SK-N-SH (cell line): Measurements from ENCODE around the gene TRABD2A. TPM values are rescaled to one million over a fixed set of nuclear protein-coding genes. Genes with fewer than 3 reads are reported as not detected.
A peak's percentile ranks its signal among the peaks of the same experiment; 100 is the strongest.

Experiments used
- CTCF ChIA-PET: fragments of 300-600, 350-600 bp; formaldehyde crosslinking; extraction: SDS; loops from one replicate; lab custom pipeline; 2021; lab: Yijun Ruan, JAX
- POLR2A ChIA-PET: fragments of 350-600 bp; sonication (Branson Sonifier 250); formaldehyde crosslinking; extraction: SDS; loops from one replicate; lab custom pipeline; 2020; ENCODE audit warnings: antibody characterized with exemption, inconsistent platforms; lab: Yijun Ruan, JAX
- DNase-seq: peaks from one replicate; pipeline ENCODE4 v3.0.0; 2012
- H2AFZ ChIP-seq: fragments of 200-600 bp; sonication (generic); 2 replicates; pipeline ENCODE4 v1.8.1; 2016; ENCODE audit warnings: antibody characterized with exemption, mild to moderate bottlenecking, low read depth
- H3F3A ChIP-seq: fragments of 200-600 bp; sonication (generic); replicated peaks from 2 replicates; pipeline ENCODE3; 2016; ENCODE audit warnings: antibody characterized with exemption, mild to moderate bottlenecking; ENCODE audit not compliant: insufficient read depth
- H3K27ac ChIP-seq, 2 experiments: fragments of 200-500 bp in 1 of 2; fragments of 200-600 bp in 1 of 2; sonication (Bioruptor generic) in 1 of 2; sonication (generic), shearing (Covaris generic) in 1 of 2; 2 replicates each; pipeline versions ENCODE4 v1.5.1 to v1.6.1; 2014 to 2016; ENCODE audit warnings: low read depth in 2 of 2, inconsistent platforms in 1 of 2, low read length in 1 of 2, mild to moderate bottlenecking in 1 of 2, mixed read lengths in 1 of 2
- H3K27me3 ChIP-seq: fragments of 200-600 bp; sonication (generic), shearing (Covaris generic); 2 replicates; pipeline ENCODE4 v1.6.1; 2016; ENCODE audit warnings: mixed run types; ENCODE audit not compliant: insufficient read depth
- H3K36me3 ChIP-seq, 2 experiments: fragments of 200-500 bp in 1 of 2; fragments of 200-600 bp in 1 of 2; sonication (Bioruptor generic) in 1 of 2; sonication (generic) in 1 of 2; replicated peaks in 1 of 2; 2 replicates each; pipeline versions ENCODE3 to v1.5.1; 2014 to 2016; ENCODE audit warnings: low read length in 1 of 2, mild to moderate bottlenecking in 1 of 2; ENCODE audit not compliant: insufficient read depth in 2 of 2, control insufficient read depth in 1 of 2
- H3K4me1 ChIP-seq, 2 experiments: fragments of 200-500 bp in 1 of 2; fragments of 200-600 bp in 1 of 2; sonication (Bioruptor generic) in 1 of 2; sonication (generic), shearing (Covaris generic) in 1 of 2; 2 replicates each; pipeline versions ENCODE4 v1.5.1 to v1.6.1; 2014 to 2016; ENCODE audit warnings: low read depth in 1 of 2, low read length in 1 of 2, mixed run types in 1 of 2; ENCODE audit not compliant: insufficient read depth in 2 of 2, control insufficient read depth in 1 of 2
- H3K4me2 ChIP-seq: fragments of 200-600 bp; sonication (generic), shearing (Covaris generic); 2 replicates; pipeline ENCODE4 v1.6.1; 2017; ENCODE audit warnings: mixed run types
- H3K4me3 ChIP-seq, 2 experiments: fragments of 200-500 bp in 1 of 2; fragments of 200-600 bp in 1 of 2; sonication (Bioruptor generic) in 1 of 2; sonication (generic), shearing (Covaris generic) in 1 of 2; 2 replicates each; pipeline versions ENCODE4 v1.5.1 to v1.8.1; 2014 to 2016; ENCODE audit warnings: low read depth in 2 of 2, inconsistent platforms in 1 of 2, low read length in 1 of 2, mild to moderate bottlenecking in 1 of 2, mixed read lengths in 1 of 2, moderate library complexity in 1 of 2
- H3K79me2 ChIP-seq: fragments of 200-600 bp; sonication (generic); 2 replicates; pipeline ENCODE4 v1.8.1; 2017; ENCODE audit warnings: mild to moderate bottlenecking; ENCODE audit not compliant: insufficient read depth
- H3K9ac ChIP-seq: fragments of 200-600 bp; sonication (generic); 2 replicates; pipeline ENCODE4 v1.6.1; 2017; ENCODE audit warnings: mixed run types
- H3K9me2 ChIP-seq: fragments of 200-600 bp; sonication (generic); 2 replicates; pipeline ENCODE4 v1.6.1; 2017; ENCODE audit warnings: mixed run types
- H3K9me3 ChIP-seq: fragments of 200-600 bp; sonication (generic); 2 replicates; pipeline ENCODE4 v1.6.1; 2017; ENCODE audit warnings: mixed run types, mild to moderate bottlenecking, moderate library complexity
- H4K20me1 ChIP-seq: fragments of 200-600 bp; sonication (generic); 2 replicates; pipeline ENCODE4 v1.6.1; 2017; ENCODE audit warnings: mild to moderate bottlenecking, mixed run types; ENCODE audit not compliant: insufficient read depth
- CHD2 ChIP-seq: fragments of 150-350 bp; IDR thresholded peaks from 2 replicates; pipeline ENCODE4 v1.6.1; 2018; ENCODE audit warnings: low read length; ENCODE audit not compliant: partially characterized antibody
- CTCF ChIP-seq: fragments of 200-600 bp; sonication (generic); IDR thresholded peaks from 2 replicates; pipeline ENCODE4 v1.6.1; 2017; ENCODE audit warnings: antibody characterized with exemption, mild to moderate bottlenecking, moderate library complexity
- EP300 ChIP-seq, 2 experiments: IDR thresholded peaks; 2 replicates each; pipeline versions ENCODE4 v1.4.0 to v1.6.1; 2012; ENCODE audit warnings: borderline replicate concordance in 1 of 2, low read depth in 1 of 2, low read length in 1 of 2
- EZH2phosphoT487 ChIP-seq: fragments of 200-600 bp; sonication (generic); IDR thresholded peaks from 2 replicates; pipeline ENCODE4 v1.6.1; 2017; ENCODE audit warnings: low read depth, mixed run types, mild to moderate bottlenecking, antibody characterized with exemption, moderate library complexity, borderline replicate concordance
- FOSL2 ChIP-seq: IDR thresholded peaks from 2 replicates; pipeline ENCODE4 v1.4.0; 2012; ENCODE audit warnings: low read depth, mild to moderate bottlenecking, moderate library complexity, borderline replicate concordance
- FOXM1 ChIP-seq: IDR thresholded peaks from 2 replicates; pipeline ENCODE4 v1.4.0; 2012; ENCODE audit warnings: low read depth, mild to moderate bottlenecking
- GABPA ChIP-seq: IDR thresholded peaks from 2 replicates; pipeline ENCODE4 v1.4.0; 2012; ENCODE audit warnings: low read depth, mild to moderate bottlenecking
- GATA2 ChIP-seq: sonication (generic); formaldehyde crosslinking; IDR thresholded peaks from 2 replicates; pipeline ENCODE4 v1.5.0; 2020; ENCODE audit warnings: mild to moderate bottlenecking, missing genetic modification reagents
- IRF3 ChIP-seq: fragments of 150-350 bp; IDR thresholded peaks from 2 replicates; pipeline ENCODE4 v1.6.1; 2016; ENCODE audit warnings: mild to moderate bottlenecking, low read depth, low read length
- MAX ChIP-seq: IDR thresholded peaks from 2 replicates; pipeline ENCODE4 v1.4.0; 2012; ENCODE audit warnings: low read depth
- MXI1 ChIP-seq: IDR thresholded peaks from 2 replicates; pipeline ENCODE4 v1.6.1; 2012; ENCODE audit warnings: mild to moderate bottlenecking, low read depth, low read length, improper control_type of control experiment
- NFIC ChIP-seq: IDR thresholded peaks from 2 replicates; pipeline ENCODE4 v1.4.0; 2012; ENCODE audit warnings: borderline replicate concordance
- NRF1 ChIP-seq: IDR thresholded peaks from 2 replicates; pipeline ENCODE4 v1.6.1; 2012; ENCODE audit warnings: low read depth, mild to moderate bottlenecking, low read length
- PBX3 ChIP-seq: IDR thresholded peaks from 2 replicates; pipeline ENCODE4; 2012
- RAD21 ChIP-seq: IDR thresholded peaks from 2 replicates; pipeline ENCODE4 v1.6.1; 2012; ENCODE audit warnings: mild to moderate bottlenecking, low read length
- RCOR1 ChIP-seq: fragments of 150-350 bp; IDR thresholded peaks from 2 replicates; pipeline ENCODE4 v1.6.1; 2017; ENCODE audit warnings: antibody characterized with exemption, low read length
- RFX5 ChIP-seq: IDR thresholded peaks from 2 replicates; pipeline ENCODE4 v1.6.1; 2012; ENCODE audit warnings: mild to moderate bottlenecking, improper control_type of control experiment, low read length
- SIN3A ChIP-seq: IDR thresholded peaks from 2 replicates; pipeline ENCODE4 v1.6.1; 2012; ENCODE audit warnings: low read depth, mild to moderate bottlenecking, low read length, moderate library complexity, borderline replicate concordance
- TEAD4 ChIP-seq: IDR thresholded peaks from 2 replicates; pipeline ENCODE4 v1.4.0; 2012; ENCODE audit warnings: mild to moderate bottlenecking, borderline replicate concordance; ENCODE audit not compliant: insufficient read depth
- USF1 ChIP-seq: IDR thresholded peaks from 2 replicates; pipeline ENCODE4 v1.4.0; 2012; ENCODE audit warnings: low read depth, borderline replicate concordance
- USF2 ChIP-seq: fragments of 150-350 bp; IDR thresholded peaks from 2 replicates; pipeline ENCODE4 v1.6.1; 2017; ENCODE audit warnings: antibody characterized with exemption, low read length, low read depth, borderline replicate concordance
- WGBS: methylation state at CpG from one replicate; pipeline ENCODE4 v1.1.6; 2017; ENCODE audit warnings: low lambda C conversion rate; 5-methylcytosine and 5-hydroxymethylcytosine counted together
- polyA plus RNA-seq, 3 experiments: library from polyadenylated mRNA; depleted of rRNA; stranded (reverse); fragments of >200 nt; gene quantifications; 2 replicates each; pipeline ENCODE4 v1.2.3, GENCODE V29; 2012

Gene TRABD2A
- polyA plus RNA-seq, 1 of the 3 experiments (the other 2 are of a cell fraction): 3.0 TPM

GRCh38 chr2:84927275-84927627 is 46.4 kb upstream of the TRABD2A start (continued):
- no peak for TF ChIP-seq RCOR1
- TF ChIP-seq CTCF: no peak
- TF ChIP-seq MXI1: no peak
- no peak for TF ChIP-seq GATA2
- TF ChIP-seq FOXM1: no peak

- peaks cover 24% of the 10 kb centered on the region for H3F3A ChIP-seq
- DNase-seq: peak; percentile 87
- H2AFZ ChIP-seq: peak overlapping the region; percentile 65; the same call in 1 of the 2 replicates
- peak overlapping the region; percentile 51 to 60 for H3K4me3 ChIP-seq
- H4K20me1 ChIP-seq: no peaks in the 10 kb centered on the region
- peak overlapping the region; percentile 37; the same call in 1 of the 2 replicates for H3K9ac ChIP-seq
- peaks cover 5 to 13% of the 10 kb centered on the region in 2 experiments; a peak in 2 of 4 replicates for H3K4me1 ChIP-seq
- H3K27ac ChIP-seq: peak overlapping the region in 1 of 2 experiments; percentile 36; a peak in 2 of 4 replicates
- H3K79me2 ChIP-seq: peaks cover 7% of the 10 kb centered on the region; the same call in 1 of the 2 replicates
- H3K27me3 ChIP-seq: no peaks in the 10 kb centered on the region
- CTCF ChIA-PET: interaction anchor here (0.6 to 2.8 kb wide), 76 partner anchors 9 to 957 kb away, joined by 3 to 78 read pairs (median 7); partner anchors contain the start of genes KCMF1, TMSB10 and TRABD2A
- POLR2A ChIA-PET: interaction anchor here (1.8 kb wide), 1 partner anchor 20 kb away, joined by 9 read pairs; the partner anchor contains the start of gene TMSB10
- WGBS: 5% methylated on average over 27 of the region's 34 CpGs
- peak overlapping the region; percentile 82 for H3K4me2 ChIP-seq
- no peaks in the 10 kb centered on the region for H3K9me3 ChIP-seq
- no peaks in the 10 kb centered on the region for H3K36me3 ChIP-seq
- no peaks in the 10 kb centered on the region for H3K9me2 ChIP-seq
- TF ChIP-seq CHD2 (peak; percentile 69), USF2 (no peak), IRF3 (no peak), MAX (peak; percentile 84), USF1 (no peak), NRF1 (no peak), TEAD4 (peak; percentile 67; the same call in 1 of the 2 replicates), FOSL2 (no peak), FOXM1 (no peak), RFX5 (no peak), MXI1 (peak; percentile 66; the same call in 1 of the 2 replicates), GATA2 (no peak), RCOR1 (peak; percentile 84), RAD21 (peak; percentile 70), PBX3 (peak; percentile 45; the same call in 1 of the 2 replicates), EP300 (IDR thresholded peaks at IDR 0.05; ENCODE audit: borderline replicate concordance in 1 of 2, low read depth in 1 of 2, low read length in 1 of 2) (no peak), NFIC (peak; percentile 97), GABPA (no peak), EZH2phosphoT487 (no peak), SIN3A (peak; percentile 44; the same call in 1 of the 2 replicates)
Measured at GRCh38 chr2:84925724-84926376, 45.0 kb upstream of the TRABD2A start.
